HUES64 (cell line): ENCODE data around the gene DAPP1.

Source experiments
- H3K27ac ChIP-seq: 2 replicates; pipeline ENCODE4 v1.7.0; 2013; ENCODE audit warnings: low read depth, low read length, inconsistent platforms
- H3K27me3 ChIP-seq: 2 replicates; pipeline ENCODE4 v1.6.1; 2013; ENCODE audit warnings: mild to moderate bottlenecking, low read length; ENCODE audit not compliant: insufficient read depth
- H3K36me3 ChIP-seq: 2 replicates; pipeline ENCODE4 v1.6.1; 2013; ENCODE audit warnings: mild to moderate bottlenecking, low read length; ENCODE audit not compliant: insufficient read depth
- H3K4me1 ChIP-seq: 2 replicates; pipeline ENCODE4 v1.6.1; 2013; ENCODE audit warnings: mild to moderate bottlenecking, low read length, moderate library complexity; ENCODE audit not compliant: insufficient read depth
- H3K4me3 ChIP-seq: 2 replicates; pipeline ENCODE4 v1.5.1; 2013; ENCODE audit warnings: mild to moderate bottlenecking, low read length, moderate library complexity
- H3K9ac ChIP-seq: 2 replicates; pipeline ENCODE4 v1.6.1; 2013; ENCODE audit warnings: mild to moderate bottlenecking, low read depth, low read length
- H3K9me3 ChIP-seq: 2 replicates; pipeline ENCODE4 v1.6.1; 2013; ENCODE audit warnings: low read depth, low read length; ENCODE audit not compliant: insufficient read depth
- WGBS: fragments of 150-250, 120-280 bp; methylation state at CpG from one replicate; pipeline ENCODE4 v1.1.7; 2013; ENCODE audit warnings: missing lambda C conversion rate; 5-methylcytosine and 5-hydroxymethylcytosine counted together

Gene DAPP1

DNA sequence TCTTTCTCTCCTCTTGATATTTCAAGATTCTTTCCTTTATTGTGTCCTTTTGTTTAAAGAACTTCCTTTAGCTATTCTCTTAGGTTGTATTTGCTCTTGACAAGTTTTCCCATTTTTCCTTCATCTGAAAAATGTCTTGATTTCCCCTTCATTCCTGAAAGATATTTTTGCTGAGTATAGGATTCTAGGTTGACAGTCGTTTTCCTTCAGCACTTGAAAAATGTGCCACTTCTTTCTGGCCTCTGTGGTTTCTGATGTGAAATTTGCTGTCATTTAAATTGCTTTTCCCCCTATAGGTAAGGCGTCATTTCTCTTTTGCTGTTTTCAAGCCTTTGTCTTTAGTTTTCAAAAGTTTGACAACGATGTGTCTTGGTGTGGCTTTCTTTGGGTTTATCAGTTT lies 100.9 kb downstream of the DAPP1 start:
- Histone ChIP-seq H3K36me3 (peaks cover 49% of the 10 kb centered on the region), H3K9ac (no peak overlapping the region), H3K9me3 (no peaks in the 10 kb centered on the region; the same call in 1 of the 2 replicates), H3K27ac (no peak overlapping the region), H3K4me3 (no peak overlapping the region), H3K4me1 (no peaks in the 10 kb centered on the region), H3K27me3 (no peaks in the 10 kb centered on the region)
- WGBS, result 98% methylated on average over 3 of the region's 3 CpGs

DNA sequence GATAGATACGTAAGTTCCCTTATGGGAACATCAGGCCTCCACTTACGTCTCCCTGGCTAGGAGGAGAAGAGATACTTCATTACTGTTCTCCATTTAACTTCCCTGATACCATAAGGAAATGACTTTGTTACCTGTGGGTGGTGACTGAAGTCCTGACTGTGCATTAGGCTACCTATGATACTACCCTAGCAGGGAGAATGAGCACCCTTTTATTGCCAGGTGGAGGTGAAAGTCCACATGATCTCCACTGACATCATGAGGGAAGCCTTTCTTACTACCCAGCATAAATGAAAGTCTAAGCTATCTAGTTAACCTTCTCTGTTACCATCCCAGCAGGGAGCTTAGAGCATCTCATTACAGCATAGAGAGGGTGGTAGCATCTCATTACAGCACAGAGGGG lies 102.0 kb downstream of the DAPP1 start:
- WGBS, result 100% methylated on average over 1 of the region's 2 CpGs
- H3K9ac ChIP-seq, result no peak overlapping the region
- H3K4me1 ChIP-seq, result no peaks in the 10 kb centered on the region
- H3K9me3 ChIP-seq, result no peaks in the 10 kb centered on the region; the same call in 1 of the 2 replicates
- no peak overlapping the region for H3K27ac ChIP-seq
- no peak overlapping the region for H3K4me3 ChIP-seq
- H3K27me3 ChIP-seq, result no peaks in the 10 kb centered on the region
- H3K36me3 ChIP-seq, result peaks cover 58% of the 10 kb centered on the region
